ENCODE measurements around the gene ACTR2.

ACTR2 gene

GRCh38 chr2:65279756-65280155 is 52.1 kb downstream of the ACTR2 start:
- H2AFZ ChIP-seq (ENCODE audit: low read depth, low read length), result no peak overlapping the region
- no peak overlapping the region for H3K4me3 ChIP-seq (ENCODE audit: low read length)
- no peaks in the 10 kb centered on the region for H3K4me1 ChIP-seq (ENCODE audit: low read length)
- no peak overlapping the region for H3K4me2 ChIP-seq (ENCODE audit: low read length)
- peaks cover 4% of the 10 kb centered on the region for H3K36me3 ChIP-seq (replicated peaks; ENCODE audit: low read depth, low read length)
- H4K20me1 ChIP-seq (ENCODE audit: insufficient read depth, low read length), result peaks cover 5% of the 10 kb centered on the region; the same call in 1 of the 2 replicates
- no peaks in the 10 kb centered on the region for H3K79me2 ChIP-seq (ENCODE audit: low read length)
- H3K27me3 ChIP-seq (ENCODE audit: low read depth, low read length), result no peaks in the 10 kb centered on the region
- no peak overlapping the region for H3K27ac ChIP-seq (ENCODE audit: low read length)
- no peak overlapping the region for H3K9ac ChIP-seq (ENCODE audit: low read length)
- no peaks in the 10 kb centered on the region for H3K9me3 ChIP-seq (ENCODE audit: insufficient read depth, low read length)
- TF ChIP-seq EZH2phosphoT487 (IDR thresholded peaks at IDR 0.05; ENCODE audit: low read depth) (no peak), CTCF (IDR thresholded peaks at IDR 0.05; ENCODE audit: low read depth, low read length) (no peak)

GRCh38 chr2:65281627-65282351 is 54.2 kb downstream of the ACTR2 start:
- H3K27me3 ChIP-seq (ENCODE audit: low read depth, low read length), result no peaks in the 10 kb centered on the region
- H3K9ac ChIP-seq (ENCODE audit: low read length), result no peak overlapping the region
- no peaks in the 10 kb centered on the region for H3K36me3 ChIP-seq (replicated peaks; ENCODE audit: low read depth, low read length)
- H3K27ac ChIP-seq (ENCODE audit: low read length), result no peak overlapping the region
- no peak overlapping the region for H3K4me3 ChIP-seq (ENCODE audit: low read length)
- no peaks in the 10 kb centered on the region for H3K79me2 ChIP-seq (ENCODE audit: low read length)
- H3K9me3 ChIP-seq (ENCODE audit: insufficient read depth, low read length), result no peaks in the 10 kb centered on the region
- no peak overlapping the region for H2AFZ ChIP-seq (ENCODE audit: low read depth, low read length)
- no peak overlapping the region for H3K4me2 ChIP-seq (ENCODE audit: low read length)
- no peaks in the 10 kb centered on the region for H4K20me1 ChIP-seq (ENCODE audit: insufficient read depth, low read length)
- no peak for TF ChIP-seq CTCF (IDR thresholded peaks at IDR 0.05; ENCODE audit: low read depth, low read length)
- TF ChIP-seq EZH2phosphoT487 (IDR thresholded peaks at IDR 0.05; ENCODE audit: low read depth), result no peak
- peaks cover 6% of the 10 kb centered on the region; the same call in 1 of the 2 replicates for H3K4me1 ChIP-seq (ENCODE audit: low read length)

DNA sequence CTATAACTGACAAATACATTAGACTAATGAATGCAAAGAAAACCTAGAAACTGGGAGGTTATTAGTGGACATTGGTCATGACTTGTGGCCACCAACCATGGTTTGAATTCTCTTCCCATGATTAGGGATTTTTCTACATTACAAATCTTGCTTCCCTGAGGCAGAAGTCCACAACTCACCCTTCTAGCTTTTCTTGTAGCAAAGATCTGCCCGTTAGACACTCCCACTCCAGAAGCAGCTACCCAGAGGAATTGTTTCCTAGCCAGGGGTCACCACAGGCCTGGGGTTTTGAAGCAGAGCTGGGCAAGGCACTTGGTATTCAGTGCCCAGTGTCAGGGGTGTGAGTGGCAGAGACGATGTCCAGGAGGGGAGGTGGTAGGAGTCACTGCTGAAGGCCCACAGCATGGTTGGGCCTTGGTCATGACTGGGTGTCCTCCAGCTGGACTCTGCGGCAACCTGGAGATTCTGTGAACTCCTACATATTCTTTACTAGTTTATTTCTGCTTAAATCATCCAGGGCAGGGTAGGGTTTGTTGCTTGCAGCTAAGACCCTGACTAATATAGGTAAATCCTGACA is 54.9 kb downstream of the ACTR2 start:
- H3K4me1 ChIP-seq (ENCODE audit: low read length), result peaks cover 7% of the 10 kb centered on the region; the same call in 1 of the 2 replicates
- TF ChIP-seq EZH2phosphoT487 (IDR thresholded peaks at IDR 0.05; ENCODE audit: low read depth) (no peak), CTCF (IDR thresholded peaks at IDR 0.05; ENCODE audit: low read depth, low read length) (no peak)
- H2AFZ ChIP-seq (ENCODE audit: low read depth, low read length), result no peak overlapping the region
- no peaks in the 10 kb centered on the region for H3K27me3 ChIP-seq (ENCODE audit: low read depth, low read length)
- H3K79me2 ChIP-seq (ENCODE audit: low read length), result no peaks in the 10 kb centered on the region
- H3K4me3 ChIP-seq (ENCODE audit: low read length), result no peak overlapping the region
- H4K20me1 ChIP-seq (ENCODE audit: insufficient read depth, low read length), result no peaks in the 10 kb centered on the region
- no peaks in the 10 kb centered on the region for H3K36me3 ChIP-seq (replicated peaks; ENCODE audit: low read depth, low read length)
- no peak overlapping the region for H3K9ac ChIP-seq (ENCODE audit: low read length)
- no peak overlapping the region for H3K27ac ChIP-seq (ENCODE audit: low read length)
- no peak overlapping the region for H3K4me2 ChIP-seq (ENCODE audit: low read length)
- H3K9me3 ChIP-seq (ENCODE audit: insufficient read depth, low read length), result no peaks in the 10 kb centered on the region

DNA sequence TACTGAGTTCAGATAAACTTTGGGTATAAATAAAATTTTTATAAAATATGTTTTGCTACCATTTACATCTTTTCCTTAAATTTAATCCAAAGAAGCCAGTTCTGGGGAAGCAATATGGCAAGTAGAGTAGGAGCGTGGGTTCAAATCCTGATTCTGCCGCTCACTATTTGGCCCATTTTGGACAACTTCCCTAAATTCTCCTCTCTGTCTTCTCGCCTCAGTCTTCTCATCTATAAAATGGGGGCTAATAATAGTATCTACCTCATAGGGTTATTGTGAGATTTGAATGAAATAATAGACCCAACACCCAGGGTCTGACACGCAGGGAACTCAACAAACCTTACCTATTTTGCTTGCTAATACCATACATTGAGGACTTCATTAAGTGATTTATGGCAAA is 59.7 kb downstream of the ACTR2 start:
- no peaks in the 10 kb centered on the region for H4K20me1 ChIP-seq (ENCODE audit: insufficient read depth, low read length)
- no peaks in the 10 kb centered on the region for H3K27me3 ChIP-seq (ENCODE audit: low read depth, low read length)

More for the DNA sequence above, 59.7 kb downstream of the ACTR2 start:
- TF ChIP-seq EZH2phosphoT487 (IDR thresholded peaks at IDR 0.05; ENCODE audit: low read depth), result no peak
- TF ChIP-seq CTCF (IDR thresholded peaks at IDR 0.05; ENCODE audit: low read depth, low read length), result no peak
- no peaks in the 10 kb centered on the region for H3K36me3 ChIP-seq (replicated peaks; ENCODE audit: low read depth, low read length)
- H2AFZ ChIP-seq (ENCODE audit: low read depth, low read length), result no peak overlapping the region
- H3K4me3 ChIP-seq (ENCODE audit: low read length), result no peak overlapping the region
- H3K4me1 ChIP-seq (ENCODE audit: low read length), result peaks cover 7% of the 10 kb centered on the region; the same call in 1 of the 2 replicates
- H3K79me2 ChIP-seq (ENCODE audit: low read length), result no peaks in the 10 kb centered on the region
- no peaks in the 10 kb centered on the region for H3K9me3 ChIP-seq (ENCODE audit: insufficient read depth, low read length)
- H3K9ac ChIP-seq (ENCODE audit: low read length), result no peak overlapping the region
- H3K27ac ChIP-seq (ENCODE audit: low read length), result no peak overlapping the region
- no peak overlapping the region for H3K4me2 ChIP-seq (ENCODE audit: low read length)

Data from OCI-LY3 (cell line).